Lung microvascular endothelial cell (primary cell): ENCODE results near the gene OR13C8. TPM values are rescaled to one million over a fixed set of nuclear protein-coding genes. Genes with fewer than 3 reads are reported as not detected.
"Not testable (repeated sequence)": the region's sequence is repeated elsewhere in the genome, so short reads cannot be mapped to it uniquely, and the experiment has no call there.

Experiments
- DNase-seq, 2 donors: peaks; one replicate each; pipeline versions ENCODE4 v3.0.0 to v3.0.0-alpha.2; 2010; ENCODE audit warnings: low read depth in 2 of 2
- total RNA-seq: library from RNA; depleted of rRNA; stranded (reverse); fragments of >200 nt; gene quantifications from 2 replicates; pipeline ENCODE4 v1.2.1, GENCODE V29; 2014

Gene OR13C8
- total RNA-seq: not detected in 2 replicates

- no peak for DNase-seq
Measured at GRCh38 chr9:104568868-104569267, at the start of gene OR13C8. Gene OR13C8, plus strand, starts transcription at chr9:104569168. Its CDS starts 0 bp downstream, at chr9:104569168.

GRCh38 chr9:104520241-104520640 lies 48.7 kb upstream of the OR13C8 start:
- not testable (repeated sequence) for DNase-seq

- no peak for DNase-seq
Measured at GRCh38 chr9:104527109-104527508, 41.9 kb upstream of the OR13C8 start, which contains the start of gene OR13C4. Gene OR13C4, minus strand, starts transcription at chr9:104527209. Its CDS starts 0 bp downstream, at chr9:104527209.

- DNase-seq: no peak
Measured at GRCh38 chr9:104536756-104537155, 32.2 kb upstream of the OR13C8 start, which contains the start of gene OR13C3. Gene OR13C3, minus strand, starts transcription at chr9:104536856. Its CDS starts 133 bp downstream, at chr9:104536723.

- no peak for DNase-seq
Measured at GRCh38 chr9:104539275-104539674, 29.7 kb upstream of the OR13C8 start.

GRCh38 chr9:104544644-104545043 lies 24.3 kb upstream of the OR13C8 start:
- no peak for DNase-seq

- DNase-seq: no peak
Measured at GRCh38 chr9:104553261-104553660, 15.7 kb upstream of the OR13C8 start.

- no peak for DNase-seq
Measured at GRCh38 chr9:104555521-104555920, 13.4 kb upstream of the OR13C8 start.

GRCh38 chr9:104556830-104557634 lies 11.9 kb upstream of the OR13C8 start:
- DNase-seq: no peak

GRCh38 chr9:104564358-104564757 lies 4.6 kb upstream of the OR13C8 start:
- DNase-seq: no peak

GRCh38 chr9:104572612-104573011 lies 3.6 kb downstream of the OR13C8 start:
- no peak for DNase-seq

- no peak for DNase-seq
Measured at GRCh38 chr9:104575456-104575855, 6.5 kb downstream of the OR13C8 start.

GRCh38 chr9:104577263-104577662 lies 8.3 kb downstream of the OR13C8 start:
- DNase-seq: no peak

GRCh38 chr9:104580562-104580961 lies 11.6 kb downstream of the OR13C8 start:
- no peak for DNase-seq

GRCh38 chr9:104586496-104587180 lies 17.7 kb downstream of the OR13C8 start:
- no peak for DNase-seq

GRCh38 chr9:104589626-104590025 lies 20.7 kb downstream of the OR13C8 start:
- DNase-seq: no peak

GRCh38 chr9:104598749-104599148 lies 29.8 kb downstream of the OR13C8 start:
- not testable (repeated sequence) for DNase-seq

- DNase-seq: not testable (repeated sequence)
Measured at GRCh38 chr9:104599313-104599712, 30.3 kb downstream of the OR13C8 start, which contains the start of gene OR13C5. Gene OR13C5, minus strand, starts transcription at chr9:104599413. Its CDS starts 0 bp downstream, at chr9:104599413.

- DNase-seq: no peak
Measured at GRCh38 chr9:104604801-104605200, 35.8 kb downstream of the OR13C8 start.

GRCh38 chr9:104605527-104605926 lies 36.6 kb downstream of the OR13C8 start, which contains the start of gene OR13C2:
Gene OR13C2, minus strand, starts transcription at chr9:104605627. Its CDS starts 0 bp downstream, at chr9:104605627.
- not testable (repeated sequence) for DNase-seq

- no peak for DNase-seq
Measured at GRCh38 chr9:104606152-104606551, 37.2 kb downstream of the OR13C8 start.

GRCh38 chr9:104608336-104608735 lies 39.4 kb downstream of the OR13C8 start:
- no peak for DNase-seq
